Gastroesophageal sphincter (tissue), 4 donors: ENCODE data around the gene MED26. TPM values are rescaled to one million over a fixed set of nuclear protein-coding genes. Genes with fewer than 3 reads are reported as not detected.

ENCODE experiments used
- ATAC-seq: fragments of 150-250 bp; one replicate; pipeline ENCODE4 v1.9.1; 2016; ENCODE audit warnings: mild to moderate bottlenecking, moderate library complexity
- H3K27ac ChIP-seq, 4 donors: fragments of 200-600 bp; sonication (generic) in 3 of 4; 1 replicate in 3 of 4; 2 replicates in 1 of 4; pipeline ENCODE4 v1.5.1; 2016 to 2019
- H3K27me3 ChIP-seq: fragments of 200-600 bp; sonication (generic); one replicate; pipeline ENCODE4 v1.5.1; 2019
- H3K36me3 ChIP-seq, 2 donors: fragments of 200-600 bp; sonication (generic); one replicate each; pipeline ENCODE4 v1.5.1; 2019; ENCODE audit warnings: control low read depth in 1 of 2
- H3K4me1 ChIP-seq, 3 donors: fragments of 200-600 bp; sonication (generic); 1 replicate in 2 of 3; 2 replicates in 1 of 3; pipeline ENCODE4 v1.5.1; 2016 to 2019; ENCODE audit warnings: control low read depth in 2 of 3
- H3K4me3 ChIP-seq, 2 donors: fragments of 200-600 bp; sonication (generic); one replicate each; pipeline ENCODE4 v1.5.1; 2019; ENCODE audit warnings: mild to moderate bottlenecking in 1 of 2, moderate library complexity in 1 of 2
- H3K9me3 ChIP-seq, 3 donors: fragments of 200-600 bp; sonication (generic); one replicate each; pipeline ENCODE4 v1.5.1; 2017 to 2019; ENCODE audit warnings: control low read depth in 2 of 3
- EP300 ChIP-seq: sonication (generic); formaldehyde crosslinking; IDR thresholded peaks from one replicate; pipeline ENCODE4 v1.6.1; 2017; ENCODE audit warnings: antibody characterized with exemption, mild to moderate bottlenecking
- POLR2A ChIP-seq, 2 donors: fragments of 450-650 bp; IDR thresholded peaks; one replicate each; pipeline ENCODE4 v1.6.1; 2017; ENCODE audit warnings: antibody characterized with exemption in 2 of 2, mild to moderate bottlenecking in 2 of 2, moderate library complexity in 1 of 2
- POLR2AphosphoS5 ChIP-seq: sonication (generic); formaldehyde crosslinking; IDR thresholded peaks from one replicate; pipeline ENCODE4 v1.6.1; 2017; ENCODE audit warnings: antibody characterized with exemption
- WGBS, 2 donors: methylation state at CpG; one replicate each; pipeline ENCODE4 v1.1.5; 2018; ENCODE audit warnings: low coverage in 1 of 2; 5-methylcytosine and 5-hydroxymethylcytosine counted together
- total RNA-seq, 4 donors: library from RNA; depleted of rRNA; stranded (reverse); fragments of >200 nt; gene quantifications; one replicate each; pipeline ENCODE4 v1.1.0, GENCODE V29; 2016
- TF ChIP-seq, protein P1 (sequence below), 4 experiments: fragments of 200-600 bp in 2 of 4; fragments of 450-650 bp in 2 of 4; sonication (generic) in 1 of 4; IDR thresholded peaks; one replicate each; pipeline ENCODE4 v1.5.1; 2017 to 2019; ENCODE audit warnings: antibody characterized with exemption in 4 of 4, mild to moderate bottlenecking in 2 of 4, moderate library complexity in 2 of 4

Gene MED26
- total RNA-seq, 4 donors from 2014 or later, result 5.8 to 10.5 (median 8.3) TPM

DNA sequence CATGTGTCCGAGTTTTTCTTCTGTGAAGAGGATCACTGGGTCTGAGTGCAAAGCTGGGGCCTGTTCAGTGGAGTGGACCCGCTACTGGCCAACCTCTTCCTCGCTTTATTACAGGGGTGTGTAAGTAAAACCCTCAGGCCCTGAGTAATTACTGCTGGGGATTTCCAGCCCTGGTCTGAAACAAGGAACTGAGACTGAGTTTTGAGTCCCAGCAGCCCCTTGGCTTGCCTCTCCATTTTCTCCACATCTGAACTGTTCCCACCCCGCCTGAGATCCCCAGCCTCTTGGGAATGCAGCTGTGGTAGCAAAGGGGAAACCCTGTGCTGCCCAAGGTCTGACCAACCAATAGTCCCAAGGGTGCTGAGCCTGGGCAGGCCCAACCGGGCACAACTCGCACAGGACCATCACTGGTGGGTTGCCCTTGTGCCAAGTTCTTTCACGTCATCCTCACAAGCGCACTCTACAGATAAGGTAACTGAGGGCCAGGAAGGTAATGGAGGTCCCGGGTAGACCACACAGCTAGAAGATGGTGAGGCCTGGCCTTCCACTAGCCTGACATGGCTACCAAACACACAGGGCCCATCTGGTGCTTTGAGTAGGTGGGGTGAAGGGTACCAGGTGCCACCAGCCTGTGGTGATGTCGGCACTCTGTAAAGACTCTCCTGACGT lies 42.1 kb downstream of the MED26 start:
- Histone ChIP-seq H3K4me1 (peaks cover 0 to 95% (median 53%) of the 10 kb centered on the region in 3 donors), H3K36me3 (no peaks in the 10 kb centered on the region), H3K27me3 (no peaks in the 10 kb centered on the region), H3K4me3 (no peak overlapping the region), H3K9me3 (no peaks in the 10 kb centered on the region), H3K27ac (peak overlapping the region in 3 of 4 donors; percentile 62 to 70 (median 64))
- 73 to 87% methylated on average over 2 to 3 of the region's 11 CpGs for whole genome bisulfite sequencing, 2 donors
- ATAC-seq, result no peak
- TF ChIP-seq, protein P1, sequence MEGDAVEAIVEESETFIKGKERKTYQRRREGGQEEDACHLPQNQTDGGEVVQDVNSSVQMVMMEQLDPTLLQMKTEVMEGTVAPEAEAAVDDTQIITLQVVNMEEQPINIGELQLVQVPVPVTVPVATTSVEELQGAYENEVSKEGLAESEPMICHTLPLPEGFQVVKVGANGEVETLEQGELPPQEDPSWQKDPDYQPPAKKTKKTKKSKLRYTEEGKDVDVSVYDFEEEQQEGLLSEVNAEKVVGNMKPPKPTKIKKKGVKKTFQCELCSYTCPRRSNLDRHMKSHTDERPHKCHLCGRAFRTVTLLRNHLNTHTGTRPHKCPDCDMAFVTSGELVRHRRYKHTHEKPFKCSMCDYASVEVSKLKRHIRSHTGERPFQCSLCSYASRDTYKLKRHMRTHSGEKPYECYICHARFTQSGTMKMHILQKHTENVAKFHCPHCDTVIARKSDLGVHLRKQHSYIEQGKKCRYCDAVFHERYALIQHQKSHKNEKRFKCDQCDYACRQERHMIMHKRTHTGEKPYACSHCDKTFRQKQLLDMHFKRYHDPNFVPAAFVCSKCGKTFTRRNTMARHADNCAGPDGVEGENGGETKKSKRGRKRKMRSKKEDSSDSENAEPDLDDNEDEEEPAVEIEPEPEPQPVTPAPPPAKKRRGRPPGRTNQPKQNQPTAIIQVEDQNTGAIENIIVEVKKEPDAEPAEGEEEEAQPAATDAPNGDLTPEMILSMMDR (IDR thresholded peaks at IDR 0.05), result no peak
- TF ChIP-seq EP300, result no peak
- TF ChIP-seq POLR2AphosphoS5, result no peak
- no peak for TF ChIP-seq POLR2A (IDR thresholded peaks at IDR 0.05)

DNA sequence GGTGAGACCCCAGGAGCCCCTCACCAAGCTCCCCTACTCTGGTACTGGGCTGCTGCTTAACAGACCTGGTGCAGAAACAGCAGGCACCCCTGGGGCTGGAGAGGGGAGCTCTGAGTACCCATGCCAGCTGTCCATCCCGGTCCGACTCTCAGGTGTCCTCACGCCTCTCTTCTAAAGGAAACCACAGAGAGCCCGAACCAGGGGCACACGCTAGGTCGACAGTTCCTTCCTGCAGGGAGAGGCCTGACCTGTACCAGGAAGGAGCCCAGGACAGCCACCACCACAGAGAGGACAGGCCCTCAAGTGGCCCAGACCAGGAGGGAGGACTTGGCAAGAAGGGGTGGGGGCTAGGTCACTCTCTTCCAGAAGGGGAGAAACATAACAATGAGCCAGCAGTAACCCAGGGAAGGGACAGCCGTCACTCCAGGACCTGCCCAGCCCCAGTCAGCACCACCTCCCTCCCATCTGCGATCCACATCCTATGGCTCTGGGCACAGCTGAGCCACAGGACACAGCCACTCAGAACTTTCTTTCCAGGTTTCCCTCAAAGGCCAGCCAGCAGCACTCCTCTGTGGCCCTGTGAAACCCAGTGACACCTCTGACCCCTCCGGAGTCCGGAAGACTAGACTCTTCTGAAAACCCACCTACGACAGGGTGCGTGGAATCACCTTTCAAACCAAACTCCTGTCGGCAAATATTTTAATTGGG lies 42.8 kb downstream of the MED26 start:
- Histone ChIP-seq H3K4me3 (no peak overlapping the region), H3K27ac (peak overlapping the region in 3 of 4 donors; percentile 62 to 70 (median 64)), H3K27me3 (no peaks in the 10 kb centered on the region), H3K9me3 (no peaks in the 10 kb centered on the region), H3K4me1 (peaks cover 0 to 99% (median 53%) of the 10 kb centered on the region in 3 donors), H3K36me3 (no peaks in the 10 kb centered on the region)
- TF ChIP-seq POLR2AphosphoS5, result no peak
- TF ChIP-seq, protein P1 (IDR thresholded peaks at IDR 0.05), result no peak
- TF ChIP-seq EP300, result no peak
- TF ChIP-seq POLR2A (IDR thresholded peaks at IDR 0.05), result no peak
- no peak for ATAC-seq
- WGBS, 2 donors, result 72 to 74% methylated on average over 5 to 8 of the region's 13 CpGs

DNA sequence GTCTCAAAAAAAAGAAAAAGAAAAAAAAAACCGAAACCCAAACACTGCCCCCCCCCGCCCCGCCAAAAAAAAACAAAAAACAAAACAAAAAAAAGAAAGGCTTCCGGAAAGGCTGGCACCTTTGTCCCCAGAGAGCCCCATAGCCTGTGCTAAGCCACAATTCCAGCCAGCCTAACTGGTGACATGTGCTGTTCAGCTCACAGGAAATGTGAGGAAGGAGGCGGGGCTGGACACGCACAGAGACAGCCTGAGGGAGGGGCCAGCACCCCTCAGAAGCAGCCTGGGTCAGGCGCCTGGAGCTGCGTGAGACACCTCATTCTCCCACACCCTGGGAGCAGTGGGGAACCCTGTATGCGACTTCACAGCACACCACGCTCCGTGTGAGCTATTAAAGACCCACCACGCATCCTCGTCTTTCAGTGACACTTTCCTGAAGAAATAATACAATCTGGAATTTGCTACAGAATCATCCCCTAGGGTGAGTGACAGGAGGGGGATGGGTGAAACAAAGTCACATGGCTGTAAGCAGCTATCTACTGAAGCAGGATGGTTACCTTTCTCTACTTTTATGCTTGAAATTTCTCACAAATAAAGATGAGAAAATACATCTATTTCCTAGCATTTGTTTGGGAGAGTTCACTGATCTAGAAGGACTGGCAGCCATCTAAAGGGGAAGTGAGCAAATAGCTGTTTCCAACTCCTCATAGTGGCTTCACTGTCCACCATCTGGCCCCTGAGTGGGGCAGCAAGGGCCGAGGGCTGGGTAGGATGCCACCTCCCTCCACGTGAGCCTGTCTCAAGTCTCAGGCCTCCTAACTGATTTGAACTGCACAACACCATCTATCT lies 43.5 kb downstream of the MED26 start:
- TF ChIP-seq EP300, result no peak
- TF ChIP-seq POLR2AphosphoS5, result peak; percentile 35
- ATAC-seq, result peak; percentile 84
- 10 to 12% methylated on average over 8 to 11 of the region's 15 CpGs for WGBS, 2 donors
- H3K36me3 ChIP-seq, result peaks cover 0 to 3% of the 10 kb centered on the region in 2 donors
- H3K9me3 ChIP-seq, result no peaks in the 10 kb centered on the region
- H3K27me3 ChIP-seq, result no peaks in the 10 kb centered on the region
- H3K4me1 ChIP-seq, result peaks cover 0 to 99% (median 53%) of the 10 kb centered on the region in 3 donors
- peak overlapping the region in 1 of 2 donors; percentile 22 for H3K4me3 ChIP-seq
- peak overlapping the region in 3 of 4 donors; percentile 62 to 70 (median 64) for H3K27ac ChIP-seq

DNA sequence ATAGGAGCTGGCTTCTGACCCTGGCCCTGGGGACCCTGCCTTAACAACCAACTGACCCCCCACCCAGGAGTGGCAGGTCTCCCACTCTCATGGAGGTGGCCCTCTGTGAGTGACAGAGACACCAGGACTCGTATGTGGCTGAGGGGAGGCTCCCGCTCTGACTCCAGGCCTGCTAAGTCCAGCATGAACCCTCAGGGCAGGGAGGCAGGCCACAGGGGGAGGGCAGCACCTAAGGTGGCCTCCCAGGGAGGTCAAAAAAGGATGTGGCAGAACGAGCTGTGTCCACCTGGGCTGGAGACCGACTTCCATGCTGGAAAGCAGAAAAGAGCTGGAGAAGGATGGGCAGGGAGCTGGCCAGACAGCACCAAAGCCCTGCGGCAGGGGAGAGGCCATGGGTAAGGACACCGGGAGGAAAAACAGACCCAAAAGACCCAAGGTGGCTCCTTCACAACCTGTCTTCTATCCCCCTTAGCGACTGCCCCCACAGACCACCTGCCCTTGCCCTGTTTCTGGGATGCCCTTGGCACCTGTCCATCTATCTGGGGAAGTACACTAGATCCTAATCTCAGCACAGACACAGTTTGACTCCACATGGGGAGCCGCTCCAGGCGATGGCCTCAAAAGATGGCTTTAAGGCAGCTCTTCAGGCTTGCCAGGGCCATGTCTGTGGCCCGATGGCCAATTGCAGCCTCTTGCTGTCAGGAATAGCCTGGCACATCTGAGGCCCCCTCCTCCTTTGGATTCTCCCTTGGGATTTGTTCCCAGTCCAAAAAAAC lies 45.3 kb downstream of the MED26 start:
- peaks cover 0 to 21% of the 10 kb centered on the region in 2 donors for H3K36me3 ChIP-seq
- peaks cover 0 to 88% (median 38%) of the 10 kb centered on the region in 3 donors for H3K4me1 ChIP-seq
- TF ChIP-seq POLR2AphosphoS5 (no peak), POLR2A (IDR thresholded peaks at IDR 0.05) (no peak), EP300 (no peak)
- TF ChIP-seq, protein P1 (IDR thresholded peaks at IDR 0.05), result no peak
- 83 to 89% methylated on average over 1 to 3 of the region's 10 CpGs for WGBS, 2 donors
- H3K27ac ChIP-seq, result peak overlapping the region in 3 of 4 donors; percentile 33 to 70 (median 35)
- no peak overlapping the region for H3K4me3 ChIP-seq
- no peaks in the 10 kb centered on the region for H3K9me3 ChIP-seq
- H3K27me3 ChIP-seq, result no peaks in the 10 kb centered on the region
- no peak for ATAC-seq
